K562 (cell line): ENCODE data around the gene CFAP70. TPM values are rescaled to one million over a fixed set of nuclear protein-coding genes. Genes with fewer than 3 reads are reported as not detected.

Experiments
- polyA plus RNA-seq, 8 experiments: library from polyadenylated mRNA; depleted of rRNA in 4 of 8; stranded (reverse) in 5 of 8; unstranded in 3 of 8; fragments of >200 nt; fragmentation: Nextera tagmentation in 2 of 8; fragmentation: Illumina TruSeq in 1 of 8; extraction: Ambion mirVana in 2 of 8; extraction: Trizol in 1 of 8; gene quantifications; 2 replicates each; pipeline versions ENCODE4 v1.2.1 to v1.2.3, GENCODE V29; 2011 to 2014; ENCODE audit warnings: inconsistent platforms in 1 of 8, missing spikeins in 1 of 8
- small RNA-seq: library from RNA; depleted of rRNA; stranded (forward); fragments of <200 nt; gene quantifications from one replicate; pipeline ENCODE3, GENCODE V24; 2014
- total RNA-seq, 7 experiments: library from RNA; depleted of rRNA in 6 of 7; stranded (reverse); fragments of >200 nt in 6 of 7; fragmentation: Illumina TruSeq in 2 of 7; extraction: Trizol in 2 of 7; gene quantifications; 2 replicates each; pipeline versions ENCODE4 v1.2.1 to v1.2.3, GENCODE V29; 2011 to 2021; ENCODE audit warnings: low replicate concordance in 1 of 7

The CFAP70 gene
- total and polyA plus RNA-seq, 9 of the 15 experiments (the other 6 are each of a cell fraction or from before 2014, with no cell fraction given): 0.27 to 1.6 (median 0.86) TPM

Small RNA genes lying within 50 kb of the gene (small RNA-seq; reads per million reads assigned to genes)
- gene RF00019: not detected
- gene RNU6-833P: not detected

Other genes starting within 250 kb of the CFAP70 start
Only the 7 nearest of the 9 such genes appear.
- gene ECD, start 190.9 kb downstream of the CFAP70 start, total RNA-seq (2014; rRNA removed): 43.1 and 52.8 TPM in 2 replicates
- 51.2 and 60.1 TPM in 2 replicates for gene ECD, start 190.9 kb downstream of the CFAP70 start, total RNA-seq (2014; rRNA removed; fragmentation: Illumina TruSeq; extraction: Trizol)
- gene ECD, start 190.9 kb downstream of the CFAP70 start, total RNA-seq (2015; rRNA removed; fragmentation: Illumina TruSeq; extraction: Trizol): 53.9 and 57.2 TPM in 2 replicates
- gene ECD, start 190.9 kb downstream of the CFAP70 start, total RNA-seq (2021): 44.9 and 48.8 TPM in 2 replicates
- gene ECD, start 190.9 kb downstream of the CFAP70 start, polyA plus RNA-seq (2011; rRNA removed): 63.0 and 79.9 TPM in 2 replicates
- 51.0 and 59.4 TPM in 2 replicates for gene ECD, start 190.9 kb downstream of the CFAP70 start, polyA plus RNA-seq (2014; fragmentation: Illumina TruSeq; extraction: Trizol)
- gene ECD, start 190.9 kb downstream of the CFAP70 start, polyA plus RNA-seq (2014; fragmentation: Nextera tagmentation; extraction: Ambion mirVana): 10 to 100 TPM; 33.5 to 75.3 TPM
- 52.6 and 53.2 TPM in 2 replicates for gene ECD, start 190.9 kb downstream of the CFAP70 start, polyA plus RNA-seq (2014; rRNA removed)
- 3.2 and 4.2 TPM in 2 replicates for gene FAM149B1, start 190.7 kb downstream of the CFAP70 start, total RNA-seq (2014; rRNA removed)
- gene FAM149B1, start 190.7 kb downstream of the CFAP70 start, total RNA-seq (2014; rRNA removed; fragmentation: Illumina TruSeq; extraction: Trizol): 9.5 and 10.3 TPM in 2 replicates
- 8.8 and 9.2 TPM in 2 replicates for gene FAM149B1, start 190.7 kb downstream of the CFAP70 start, total RNA-seq (2015; rRNA removed; fragmentation: Illumina TruSeq; extraction: Trizol)
- gene FAM149B1, start 190.7 kb downstream of the CFAP70 start, total RNA-seq (2021): 6.1 and 7.2 TPM in 2 replicates
- 18.5 and 21.5 TPM in 2 replicates for gene FAM149B1, start 190.7 kb downstream of the CFAP70 start, polyA plus RNA-seq (2011; rRNA removed)
- 9.3 and 9.5 TPM in 2 replicates for gene FAM149B1, start 190.7 kb downstream of the CFAP70 start, polyA plus RNA-seq (2014; fragmentation: Illumina TruSeq; extraction: Trizol)
- gene FAM149B1, start 190.7 kb downstream of the CFAP70 start, polyA plus RNA-seq (2014; fragmentation: Nextera tagmentation; extraction: Ambion mirVana): 10 to 100 TPM; 14.4 to 16.9 TPM
- gene FAM149B1, start 190.7 kb downstream of the CFAP70 start, polyA plus RNA-seq (2014; rRNA removed): 6.0 and 8.7 TPM in 2 replicates
- gene DNAJC9, start 111.6 kb downstream of the CFAP70 start, total RNA-seq (2014; rRNA removed): 118 and 132 TPM in 2 replicates
- 133 and 149 TPM in 2 replicates for gene DNAJC9, start 111.6 kb downstream of the CFAP70 start, total RNA-seq (2014; rRNA removed; fragmentation: Illumina TruSeq; extraction: Trizol)
- 119 and 124 TPM in 2 replicates for gene DNAJC9, start 111.6 kb downstream of the CFAP70 start, total RNA-seq (2015; rRNA removed; fragmentation: Illumina TruSeq; extraction: Trizol)
- gene DNAJC9, start 111.6 kb downstream of the CFAP70 start, total RNA-seq (2021): 97.6 and 101 TPM in 2 replicates
- 75.0 and 97.8 TPM in 2 replicates for gene DNAJC9, start 111.6 kb downstream of the CFAP70 start, polyA plus RNA-seq (2011; rRNA removed)
- gene DNAJC9, start 111.6 kb downstream of the CFAP70 start, polyA plus RNA-seq (2014; fragmentation: Illumina TruSeq; extraction: Trizol): 100 and 102 TPM in 2 replicates
- gene DNAJC9, start 111.6 kb downstream of the CFAP70 start, polyA plus RNA-seq (2014; fragmentation: Nextera tagmentation; extraction: Ambion mirVana): 10 to 100 TPM; 66.7 to 80.2 TPM
- gene DNAJC9, start 111.6 kb downstream of the CFAP70 start, polyA plus RNA-seq (2014; rRNA removed): 111 and 121 TPM in 2 replicates
- 120 and 170 TPM in 2 replicates for gene MRPS16, start 106.2 kb downstream of the CFAP70 start, total RNA-seq (2014; rRNA removed)
- 177 and 186 TPM in 2 replicates for gene MRPS16, start 106.2 kb downstream of the CFAP70 start, total RNA-seq (2014; rRNA removed; fragmentation: Illumina TruSeq; extraction: Trizol)
- 152 and 166 TPM in 2 replicates for gene MRPS16, start 106.2 kb downstream of the CFAP70 start, total RNA-seq (2015; rRNA removed; fragmentation: Illumina TruSeq; extraction: Trizol)
- gene MRPS16, start 106.2 kb downstream of the CFAP70 start, total RNA-seq (2021): 237 and 239 TPM in 2 replicates
- gene MRPS16, start 106.2 kb downstream of the CFAP70 start, polyA plus RNA-seq (2011; rRNA removed): 159 and 168 TPM in 2 replicates
- 120 and 141 TPM in 2 replicates for gene MRPS16, start 106.2 kb downstream of the CFAP70 start, polyA plus RNA-seq (2014; fragmentation: Illumina TruSeq; extraction: Trizol)
- gene MRPS16, start 106.2 kb downstream of the CFAP70 start, polyA plus RNA-seq (2014; fragmentation: Nextera tagmentation; extraction: Ambion mirVana): 10 to 100 TPM; 65.0 to 99.7 TPM
- gene MRPS16, start 106.2 kb downstream of the CFAP70 start, polyA plus RNA-seq (2014; rRNA removed): 146 and 191 TPM in 2 replicates
- gene ANXA7, start 55.2 kb upstream of the CFAP70 start, total RNA-seq (2014; rRNA removed): 79.8 and 81.6 TPM in 2 replicates
- 137 and 145 TPM in 2 replicates for gene ANXA7, start 55.2 kb upstream of the CFAP70 start, total RNA-seq (2014; rRNA removed; fragmentation: Illumina TruSeq; extraction: Trizol)
- 109 and 118 TPM in 2 replicates for gene ANXA7, start 55.2 kb upstream of the CFAP70 start, total RNA-seq (2015; rRNA removed; fragmentation: Illumina TruSeq; extraction: Trizol)
- gene ANXA7, start 55.2 kb upstream of the CFAP70 start, total RNA-seq (2021): 157 and 158 TPM in 2 replicates
- 130 TPM in 2 replicates for gene ANXA7, start 55.2 kb upstream of the CFAP70 start, polyA plus RNA-seq (2011; rRNA removed)
- 133 and 150 TPM in 2 replicates for gene ANXA7, start 55.2 kb upstream of the CFAP70 start, polyA plus RNA-seq (2014; fragmentation: Illumina TruSeq; extraction: Trizol)
- 100 to 1,000 TPM in 1 of 2 experiments, 10 to 100 TPM in 1; 86.4 to 122 TPM for gene ANXA7, start 55.2 kb upstream of the CFAP70 start, polyA plus RNA-seq (2014; fragmentation: Nextera tagmentation; extraction: Ambion mirVana)
- gene ANXA7, start 55.2 kb upstream of the CFAP70 start, polyA plus RNA-seq (2014; rRNA removed): 97.1 and 107 TPM in 2 replicates
- 0.77 and 0.90 TPM in 2 replicates for gene MSS51, start 74.7 kb upstream of the CFAP70 start, total RNA-seq (2014; rRNA removed)
- 0.89 and 1.3 TPM in 2 replicates for gene MSS51, start 74.7 kb upstream of the CFAP70 start, total RNA-seq (2014; rRNA removed; fragmentation: Illumina TruSeq; extraction: Trizol)
- gene MSS51, start 74.7 kb upstream of the CFAP70 start, total RNA-seq (2015; rRNA removed; fragmentation: Illumina TruSeq; extraction: Trizol): 1.2 TPM in 2 replicates
- 1.1 and 1.3 TPM in 2 replicates for gene MSS51, start 74.7 kb upstream of the CFAP70 start, total RNA-seq (2021)
- gene MSS51, start 74.7 kb upstream of the CFAP70 start, polyA plus RNA-seq (2011; rRNA removed): 1.8 and 2.6 TPM in 2 replicates
- gene MSS51, start 74.7 kb upstream of the CFAP70 start, polyA plus RNA-seq (2014; fragmentation: Illumina TruSeq; extraction: Trizol): 0.71 and 1.1 TPM in 2 replicates
- gene MSS51, start 74.7 kb upstream of the CFAP70 start, polyA plus RNA-seq (2014; fragmentation: Nextera tagmentation; extraction: Ambion mirVana): under 1 TPM; 0.28 to 0.49 TPM
- 1.2 and 1.5 TPM in 2 replicates for gene MSS51, start 74.7 kb upstream of the CFAP70 start, polyA plus RNA-seq (2014; rRNA removed)
- gene PPP3CB, start 137.2 kb upstream of the CFAP70 start, total RNA-seq (2014; rRNA removed): 9.6 and 9.9 TPM in 2 replicates
- gene PPP3CB, start 137.2 kb upstream of the CFAP70 start, total RNA-seq (2014; rRNA removed; fragmentation: Illumina TruSeq; extraction: Trizol): 19.0 and 20.1 TPM in 2 replicates
- gene PPP3CB, start 137.2 kb upstream of the CFAP70 start, total RNA-seq (2015; rRNA removed; fragmentation: Illumina TruSeq; extraction: Trizol): 15.6 and 16.0 TPM in 2 replicates
- gene PPP3CB, start 137.2 kb upstream of the CFAP70 start, total RNA-seq (2021): 25.6 and 26.8 TPM in 2 replicates
- gene PPP3CB, start 137.2 kb upstream of the CFAP70 start, polyA plus RNA-seq (2011; rRNA removed): 11.9 and 17.8 TPM in 2 replicates
- gene PPP3CB, start 137.2 kb upstream of the CFAP70 start, polyA plus RNA-seq (2014; fragmentation: Illumina TruSeq; extraction: Trizol): 22.6 and 27.6 TPM in 2 replicates
- 10 to 100 TPM; 10.8 to 13.7 TPM for gene PPP3CB, start 137.2 kb upstream of the CFAP70 start, polyA plus RNA-seq (2014; fragmentation: Nextera tagmentation; extraction: Ambion mirVana)
- gene PPP3CB, start 137.2 kb upstream of the CFAP70 start, polyA plus RNA-seq (2014; rRNA removed): 18.1 and 19.4 TPM in 2 replicates